GM21447 (cell line): ENCODE measurements around the gene XPO6.

Experiments used
- ATAC-seq: cut with Tn5 transposase; IDR thresholded peaks from one replicate; pipeline ENCODE4 v1.9.1; 2021; ENCODE audit not compliant: unreplicated experiment

Gene XPO6

DNA sequence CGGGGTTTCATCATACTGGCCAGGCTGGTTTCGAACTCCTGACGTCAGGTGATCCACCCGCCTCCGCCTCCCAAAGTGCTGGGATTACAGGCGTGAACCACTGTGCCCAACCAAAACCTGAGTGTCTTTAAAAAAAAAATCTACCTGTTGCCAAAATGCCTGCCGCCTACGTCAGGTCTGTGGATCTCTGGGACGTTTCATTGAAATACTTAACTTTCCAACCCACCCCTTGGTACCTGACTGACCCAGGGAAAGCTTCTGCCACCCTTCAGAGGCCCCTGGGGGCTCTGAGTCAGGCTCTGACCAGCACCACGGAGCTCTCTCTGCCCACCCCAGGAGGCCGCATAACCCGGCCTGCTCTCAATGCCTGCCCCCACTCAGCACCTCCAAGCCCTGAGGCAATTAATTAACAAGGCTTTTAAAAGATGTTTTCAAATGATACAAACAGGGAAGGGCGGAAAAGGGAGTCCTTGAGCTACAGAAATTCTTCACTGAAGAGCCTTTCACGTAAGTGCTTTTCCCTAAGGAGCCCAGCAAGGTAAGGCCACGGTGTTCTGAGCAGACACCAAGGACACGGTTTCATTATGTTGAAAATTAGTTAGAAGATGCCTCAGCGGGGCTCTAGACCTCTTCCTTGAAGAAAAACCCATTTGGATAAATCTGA, 118.9 kb downstream of the XPO6 start:
- ATAC-seq, result no peak

DNA sequence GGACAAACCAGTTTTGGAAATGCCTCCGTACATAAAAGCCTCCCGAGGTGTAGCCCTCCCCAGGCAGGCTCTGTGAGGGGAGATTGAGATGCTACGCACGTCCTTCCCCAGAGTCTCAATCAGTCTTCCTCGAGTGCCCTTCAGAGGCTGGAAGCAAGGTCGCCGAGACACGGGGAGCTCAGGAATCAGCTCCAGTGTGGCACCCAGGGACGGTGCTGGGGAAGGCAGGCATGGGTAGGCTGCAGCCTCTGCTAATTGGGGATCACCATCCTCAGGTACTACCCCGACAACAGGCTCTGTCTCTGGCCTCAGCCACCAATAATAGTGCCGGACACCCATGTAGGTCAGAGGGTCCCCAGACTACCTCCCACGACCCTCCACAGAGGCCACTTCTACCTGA, 120.1 kb downstream of the XPO6 start:
- no peak for ATAC-seq

DNA sequence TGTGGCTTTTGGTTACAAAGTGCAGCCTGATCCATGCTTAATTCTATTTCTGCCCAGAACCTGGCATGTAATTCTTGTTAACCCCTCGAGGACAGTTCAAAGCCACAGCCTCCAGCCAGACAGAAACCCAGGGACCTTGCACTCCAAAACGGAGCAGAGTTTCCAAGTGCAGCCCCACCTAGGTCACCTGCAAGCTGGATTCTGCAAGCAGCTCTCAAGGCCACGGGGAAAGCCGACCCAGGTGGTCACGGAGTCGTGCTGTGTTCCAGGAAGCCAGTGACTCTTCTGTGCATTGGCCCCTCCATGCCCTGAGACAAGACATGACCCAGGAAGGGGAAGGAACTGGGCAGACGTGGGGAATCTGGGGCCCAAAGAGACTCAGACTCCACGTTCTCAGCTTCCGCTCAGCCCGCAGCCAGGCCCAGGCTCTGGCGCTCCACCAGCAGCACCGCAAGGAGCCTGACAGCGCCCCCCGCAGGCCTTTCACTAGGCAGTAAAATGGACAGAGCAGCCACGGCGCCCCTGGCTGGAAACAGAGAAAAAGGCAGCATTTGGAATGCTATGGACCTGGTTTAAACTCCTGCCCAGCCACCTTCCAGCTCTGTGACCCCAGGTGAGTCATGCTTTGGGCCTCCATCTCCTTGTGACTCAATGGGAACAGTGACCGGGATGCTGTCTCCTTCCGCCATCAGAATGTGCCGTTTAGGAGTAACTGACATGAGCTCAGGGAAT, 121.0 kb downstream of the XPO6 start:
- ATAC-seq, result no peak

DNA sequence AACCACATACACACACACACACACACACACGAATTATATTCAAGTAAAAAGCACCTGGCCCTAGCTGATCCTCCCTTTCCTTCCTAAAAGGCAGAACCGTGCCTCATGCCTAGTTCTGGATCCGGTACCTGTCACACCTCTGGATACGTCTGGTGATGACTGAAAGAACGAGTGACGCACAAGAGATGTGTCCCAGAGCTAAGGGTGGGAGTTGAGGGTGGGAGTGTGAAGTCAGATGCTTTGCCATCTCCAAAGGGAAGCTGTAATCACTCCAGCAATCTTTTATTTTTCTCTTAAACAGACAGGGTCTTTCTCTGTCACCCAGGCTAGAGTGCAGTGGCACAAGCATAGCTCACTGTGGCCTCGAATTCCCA, 121.8 kb downstream of the XPO6 start:
- no peak for ATAC-seq

DNA sequence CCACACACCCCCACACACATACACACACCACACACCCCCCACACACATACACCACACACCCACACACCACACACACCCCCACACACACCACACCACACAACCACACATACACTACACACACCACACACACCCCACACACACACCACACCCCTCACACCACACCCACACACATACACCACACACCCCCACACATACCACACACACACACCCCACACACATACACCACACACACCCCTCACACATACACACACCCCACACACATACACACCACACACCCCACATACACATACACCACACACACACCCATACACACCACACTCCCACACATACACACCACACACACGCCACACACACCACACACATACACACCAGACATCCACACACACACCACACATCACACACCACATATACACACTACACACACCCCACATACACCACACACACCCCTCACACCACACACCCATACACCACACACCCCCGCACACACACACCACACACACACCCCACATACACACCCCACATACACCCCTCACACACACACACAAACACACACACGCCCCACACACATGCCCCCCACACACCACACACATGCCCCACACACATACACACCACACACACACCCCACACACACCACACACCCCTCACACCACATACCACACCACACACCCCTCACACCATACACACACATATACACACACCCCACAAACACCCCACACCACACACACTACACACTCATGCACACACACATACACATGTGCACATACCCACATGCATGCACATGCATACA, 122.4 kb downstream of the XPO6 start:
- ATAC-seq, result no peak

DNA sequence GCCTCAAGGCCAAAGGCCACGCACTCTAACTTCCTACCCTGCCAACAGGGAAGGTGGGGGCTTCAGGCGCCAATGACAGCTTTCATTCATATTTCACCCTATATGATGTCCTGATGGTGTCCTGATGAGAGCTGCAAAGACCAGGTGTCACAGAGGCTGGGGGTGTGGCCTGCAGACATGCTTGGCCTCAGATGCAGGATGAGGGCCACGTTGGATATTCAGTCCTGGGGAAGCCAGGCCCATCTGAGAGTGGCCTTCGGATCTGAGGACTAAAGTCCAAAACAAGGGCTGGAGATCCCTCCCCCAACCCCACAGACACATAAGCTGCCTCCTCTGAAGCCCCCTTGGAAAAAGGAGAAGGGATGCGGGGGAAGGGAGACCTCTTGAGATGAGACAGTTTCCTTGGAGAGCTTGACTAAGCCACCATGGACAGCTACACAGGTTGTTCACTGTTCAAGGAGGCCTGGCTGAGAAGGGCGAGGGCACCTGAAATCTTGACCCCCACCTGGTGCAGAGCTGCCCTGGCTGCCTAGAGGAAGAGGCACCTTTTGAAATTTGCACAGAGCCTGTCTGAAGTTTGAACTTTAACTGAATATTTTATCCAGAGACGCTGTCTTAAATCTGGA, 124.0 kb downstream of the XPO6 start:
- no peak for ATAC-seq

DNA sequence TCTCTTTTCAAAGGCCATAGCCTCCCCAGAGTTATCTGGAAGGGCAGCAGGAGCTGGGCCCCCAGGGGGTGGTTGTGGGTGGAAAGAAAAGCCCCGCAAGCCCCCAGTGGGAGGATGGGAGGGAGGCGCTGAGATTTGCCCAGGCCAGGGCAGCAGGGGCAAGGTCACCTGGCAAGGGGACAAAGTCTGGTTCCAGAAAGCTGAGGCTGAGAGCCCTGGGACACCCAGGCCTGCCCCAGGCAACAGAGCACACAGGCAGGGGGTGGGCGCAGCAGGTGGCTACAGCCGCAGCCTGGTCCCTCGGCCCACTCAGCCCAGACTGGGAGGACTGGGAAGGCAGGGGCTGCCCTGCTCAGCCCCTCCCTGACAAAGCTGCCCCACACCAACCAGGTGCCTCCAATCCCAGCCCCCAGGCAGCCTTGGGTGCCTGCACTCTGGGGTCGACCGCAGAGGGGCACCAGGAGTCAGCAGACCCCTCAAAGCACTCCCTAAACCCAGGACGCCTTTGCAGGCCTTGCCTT, 124.6 kb downstream of the XPO6 start:
- ATAC-seq, result no peak

DNA sequence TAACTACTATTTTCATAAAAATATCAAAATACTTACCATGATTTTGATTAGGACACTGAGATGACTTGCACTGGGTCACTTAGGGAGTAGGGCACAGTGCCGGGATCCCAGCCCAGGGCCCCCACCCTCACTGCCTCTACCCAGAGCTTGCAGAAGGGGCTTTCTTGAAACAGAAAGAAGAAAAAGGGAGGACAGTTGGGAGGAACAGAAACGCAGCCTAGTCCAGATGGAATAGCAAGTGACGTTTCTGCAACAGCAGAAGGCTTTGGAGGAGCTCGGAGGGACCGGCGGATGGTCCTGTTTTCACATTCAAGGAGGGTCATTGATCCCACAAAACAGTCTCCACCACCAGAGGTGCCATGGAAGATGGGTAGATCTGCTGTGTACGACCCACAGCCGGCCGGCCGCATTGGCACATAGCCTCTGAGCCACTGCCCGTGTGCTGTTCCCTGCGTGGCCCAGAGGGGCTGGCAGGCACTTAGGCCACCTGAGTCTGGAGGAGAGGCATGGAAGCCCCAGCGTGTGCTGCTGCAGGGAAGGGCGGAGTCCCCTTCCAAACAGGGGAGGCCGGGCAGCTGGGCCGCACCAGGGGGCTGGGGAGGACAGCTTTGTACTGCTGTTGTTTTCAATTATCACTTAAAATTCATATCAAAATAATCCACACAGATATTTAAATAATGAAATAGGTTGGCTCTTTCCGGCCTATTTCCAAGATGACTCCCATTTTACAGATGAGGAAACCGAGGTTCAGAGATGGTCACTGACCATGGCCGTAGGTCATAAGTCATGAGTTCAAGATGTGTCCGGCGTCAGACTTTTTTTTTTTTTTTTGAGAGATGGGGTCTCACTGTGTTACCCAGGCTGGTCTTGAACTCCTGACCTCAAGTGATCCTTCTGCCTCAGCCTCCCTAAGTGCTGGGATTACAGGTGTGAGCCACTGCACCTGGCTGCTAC, 125.3 kb downstream of the XPO6 start:
- ATAC-seq, result no peak

DNA sequence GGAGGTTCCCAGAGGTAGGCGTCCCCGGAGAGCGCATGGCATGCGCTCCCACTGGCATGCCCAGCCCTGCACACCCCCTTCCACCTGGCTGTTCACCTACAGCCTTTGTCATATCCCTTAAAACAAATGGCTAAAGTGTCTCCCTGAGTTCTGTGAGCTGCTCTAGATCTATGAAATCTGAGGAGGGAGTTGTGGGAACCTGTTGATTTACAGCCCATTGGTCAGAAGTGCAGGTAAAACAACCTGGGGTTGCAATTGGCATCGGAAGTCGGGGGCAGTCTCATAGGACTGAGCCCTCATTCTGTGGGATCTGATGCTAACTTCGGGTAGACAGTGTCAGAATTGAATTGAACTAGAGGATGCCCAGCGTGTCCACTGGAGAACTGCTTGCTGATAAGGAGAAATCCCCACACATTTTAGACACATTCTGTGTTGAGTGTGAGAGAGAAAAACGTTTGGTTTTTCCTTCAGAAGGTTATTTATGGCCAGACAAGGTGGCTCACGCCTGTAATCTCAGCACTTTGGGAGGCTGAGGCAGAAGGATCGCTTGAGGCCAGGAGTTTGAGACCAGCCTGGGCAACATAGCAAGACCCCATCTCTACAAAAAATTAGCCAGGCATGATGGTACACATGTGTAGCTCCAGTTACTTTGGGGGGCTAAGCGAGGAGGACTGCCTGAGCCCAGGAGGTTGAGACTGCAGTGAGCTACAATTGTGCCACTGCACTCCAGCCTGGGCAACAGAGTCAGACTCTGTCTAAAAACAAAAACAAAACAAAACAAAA, 126.2 kb downstream of the XPO6 start:
- ATAC-seq, result no peak

DNA sequence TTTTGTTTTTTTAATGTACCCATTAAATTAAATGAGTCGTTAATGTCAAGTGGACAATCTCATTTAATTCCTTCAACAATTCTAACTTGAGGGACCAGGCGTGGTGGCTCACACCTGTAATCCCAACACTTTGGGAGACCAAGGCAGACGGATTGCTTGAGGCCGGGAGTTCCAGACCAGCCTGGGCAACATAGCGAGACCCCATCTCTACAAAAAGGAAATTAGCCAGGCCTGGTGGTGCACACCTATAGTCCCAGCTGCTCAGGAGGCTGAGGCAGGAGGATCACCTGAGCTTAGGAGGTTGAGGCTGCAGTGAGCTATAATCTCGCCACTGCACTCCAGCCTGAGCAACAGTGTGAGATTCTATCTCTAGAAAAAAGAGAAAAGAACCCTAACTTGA, 127.6 kb downstream of the XPO6 start:
- ATAC-seq, result no peak

DNA sequence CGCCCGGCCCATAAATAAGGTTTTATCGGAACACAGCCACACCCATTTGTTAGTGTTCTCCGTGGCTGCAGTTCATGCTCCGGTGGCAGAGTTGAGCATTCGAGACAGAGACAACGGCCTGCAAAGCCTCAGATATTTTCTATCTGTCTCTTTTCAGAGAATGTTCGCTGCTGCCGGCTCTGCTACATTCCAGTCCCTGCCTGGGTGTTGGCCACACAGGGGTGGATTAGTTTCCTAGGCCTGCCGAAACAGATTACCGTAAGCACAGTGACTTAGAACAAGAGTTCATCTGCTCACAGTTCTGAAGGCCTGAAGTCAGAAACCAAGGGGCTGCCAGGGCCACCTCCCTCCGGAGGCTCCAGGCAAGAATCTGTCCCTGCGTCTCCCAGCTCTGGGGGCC, 129.1 kb downstream of the XPO6 start:
- ATAC-seq, result no peak

DNA sequence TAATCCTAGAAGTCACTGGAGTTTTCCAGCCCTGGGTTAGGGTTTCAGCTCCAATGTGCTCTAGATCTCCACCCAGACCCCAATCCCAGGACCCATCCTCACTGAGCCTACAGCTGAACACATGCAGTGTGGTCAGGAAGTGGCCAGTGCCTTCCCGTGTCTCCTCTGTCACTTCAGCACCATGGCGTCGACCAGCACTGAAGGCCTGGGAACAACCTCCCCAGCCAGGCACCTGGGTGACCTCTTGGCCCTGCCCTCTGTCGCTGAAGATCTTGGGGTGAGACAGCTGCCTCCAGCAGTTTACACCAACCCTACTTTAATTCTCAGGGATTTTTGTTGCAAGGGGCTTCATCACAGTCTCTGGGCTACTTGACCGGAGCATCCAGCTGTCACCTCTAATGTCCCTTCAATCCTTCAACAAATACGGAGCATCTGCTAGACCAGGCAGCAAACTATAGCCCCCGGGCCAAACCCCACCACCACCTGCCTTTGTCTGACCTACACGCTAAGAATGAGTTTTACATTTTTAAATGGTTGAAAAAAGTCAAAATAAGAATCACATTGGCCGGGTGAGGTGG, 130.3 kb downstream of the XPO6 start:
- no peak for ATAC-seq

DNA sequence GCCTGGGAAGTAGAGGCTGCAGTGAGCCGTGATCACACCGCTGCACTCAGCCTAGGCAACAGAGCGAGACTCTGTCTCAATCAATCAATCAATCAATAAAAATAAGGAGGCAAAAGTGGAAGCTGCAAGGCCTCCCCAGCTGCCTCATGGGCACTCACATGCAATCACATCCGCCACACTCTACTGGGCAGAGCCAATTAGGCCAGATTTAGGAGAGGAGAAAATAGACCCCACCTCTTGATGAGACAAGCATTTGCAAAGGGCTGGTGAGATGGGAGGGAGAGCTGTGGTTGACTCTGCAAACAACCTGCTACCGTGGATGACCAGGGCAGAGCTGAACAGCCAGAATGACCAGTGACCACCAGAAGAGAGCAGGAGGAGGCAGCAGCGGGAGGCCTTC, 133.5 kb downstream of the XPO6 start:
- ATAC-seq, result no peak

DNA sequence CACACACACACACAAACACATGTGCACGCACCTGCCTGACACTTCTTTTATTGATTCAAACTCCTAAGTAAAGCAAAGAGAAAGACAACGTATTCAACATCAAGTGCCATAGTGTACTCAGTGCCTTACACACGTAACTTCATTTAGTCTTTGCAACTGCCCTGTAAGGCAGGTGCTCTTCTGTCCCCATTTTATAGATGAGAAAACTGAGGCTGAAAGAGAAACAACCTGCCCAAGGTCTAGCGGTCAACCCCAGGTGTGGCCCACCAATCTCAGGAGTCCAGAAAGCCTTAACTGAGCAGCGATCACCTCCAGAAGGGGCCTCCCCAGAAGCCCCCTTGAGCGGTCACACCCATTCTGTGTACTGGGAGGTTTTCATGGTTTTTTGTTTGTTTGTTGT, 137.9 kb downstream of the XPO6 start:
- ATAC-seq, result no peak

DNA sequence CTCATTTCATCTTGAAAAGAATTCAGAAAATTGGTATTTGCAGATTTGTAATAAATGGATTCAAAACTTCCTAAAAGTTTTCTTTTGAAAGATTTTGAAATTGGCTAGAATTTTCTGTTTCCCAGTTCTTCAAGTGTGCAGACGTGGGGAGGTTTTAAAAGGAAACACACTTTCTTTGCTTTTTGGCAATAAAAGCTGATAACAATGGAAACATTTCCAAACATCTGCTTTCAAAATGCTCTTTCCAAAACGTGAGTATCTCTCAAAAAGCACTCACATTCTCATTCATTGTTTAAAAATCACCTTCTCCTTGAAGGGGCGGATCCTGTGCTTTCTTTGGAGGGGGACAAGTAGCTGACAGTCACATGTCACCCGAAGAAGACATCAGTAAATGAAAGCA, 139.7 kb downstream of the XPO6 start:
- ATAC-seq, result no peak

DNA sequence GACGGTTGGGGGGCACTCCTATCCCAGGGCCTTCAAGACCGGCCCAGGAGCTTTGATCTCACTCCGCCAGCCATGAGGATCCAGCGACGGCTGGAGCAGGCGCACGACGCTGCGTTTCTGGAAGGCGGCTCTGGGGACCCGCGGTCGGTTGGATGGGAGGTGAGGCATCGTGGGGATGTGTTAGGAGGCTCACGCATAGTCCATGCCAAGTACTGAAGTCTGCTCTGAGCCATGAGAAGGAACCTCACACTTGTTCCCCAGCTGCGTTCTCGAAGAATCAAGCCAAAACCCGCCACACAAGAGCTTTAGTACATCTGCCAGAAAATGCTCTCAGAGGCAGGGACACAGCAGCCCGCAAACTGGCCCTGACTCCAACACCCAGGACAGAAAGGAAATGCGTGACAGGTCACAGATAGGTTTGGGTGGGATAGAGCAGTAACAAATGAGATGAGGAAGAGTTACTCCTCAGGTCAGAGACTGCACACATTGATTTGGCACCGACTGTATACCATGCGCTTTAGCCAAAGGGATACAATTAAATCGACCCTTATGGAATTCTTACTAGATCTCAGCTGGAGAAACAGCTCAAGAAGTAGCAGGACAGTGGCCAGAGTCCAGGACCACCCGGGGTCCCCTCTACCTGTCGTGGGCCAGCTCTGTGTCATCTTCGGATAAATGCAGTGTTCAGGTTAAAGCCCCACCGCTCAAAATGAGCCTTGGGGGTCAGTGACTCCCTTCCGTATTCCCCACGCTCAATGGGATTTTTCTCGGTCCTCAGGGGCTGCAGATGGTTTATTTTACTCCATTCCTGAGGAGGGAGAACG, 141.6 kb downstream of the XPO6 start:
- no peak for ATAC-seq

DNA sequence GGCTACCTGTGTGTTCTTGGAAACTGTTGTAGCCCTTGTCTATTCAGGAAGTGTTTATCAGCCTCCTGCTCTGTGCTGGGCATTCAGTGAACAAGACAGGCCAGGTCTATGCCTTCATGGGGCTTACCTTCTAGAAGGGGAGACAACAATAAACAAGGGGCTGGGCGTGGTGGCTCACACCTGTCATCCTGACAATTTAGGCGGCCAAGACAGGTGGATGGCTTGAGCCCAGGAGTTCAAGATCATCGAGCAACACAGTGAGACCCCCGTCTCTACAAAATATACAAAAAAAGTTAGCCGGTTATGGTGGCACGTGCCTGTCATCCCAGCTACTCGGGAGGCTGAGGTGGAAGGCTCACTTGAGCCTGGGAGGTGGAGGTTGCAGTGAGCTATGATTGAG, 142.8 kb downstream of the XPO6 start:
- ATAC-seq, result no peak

DNA sequence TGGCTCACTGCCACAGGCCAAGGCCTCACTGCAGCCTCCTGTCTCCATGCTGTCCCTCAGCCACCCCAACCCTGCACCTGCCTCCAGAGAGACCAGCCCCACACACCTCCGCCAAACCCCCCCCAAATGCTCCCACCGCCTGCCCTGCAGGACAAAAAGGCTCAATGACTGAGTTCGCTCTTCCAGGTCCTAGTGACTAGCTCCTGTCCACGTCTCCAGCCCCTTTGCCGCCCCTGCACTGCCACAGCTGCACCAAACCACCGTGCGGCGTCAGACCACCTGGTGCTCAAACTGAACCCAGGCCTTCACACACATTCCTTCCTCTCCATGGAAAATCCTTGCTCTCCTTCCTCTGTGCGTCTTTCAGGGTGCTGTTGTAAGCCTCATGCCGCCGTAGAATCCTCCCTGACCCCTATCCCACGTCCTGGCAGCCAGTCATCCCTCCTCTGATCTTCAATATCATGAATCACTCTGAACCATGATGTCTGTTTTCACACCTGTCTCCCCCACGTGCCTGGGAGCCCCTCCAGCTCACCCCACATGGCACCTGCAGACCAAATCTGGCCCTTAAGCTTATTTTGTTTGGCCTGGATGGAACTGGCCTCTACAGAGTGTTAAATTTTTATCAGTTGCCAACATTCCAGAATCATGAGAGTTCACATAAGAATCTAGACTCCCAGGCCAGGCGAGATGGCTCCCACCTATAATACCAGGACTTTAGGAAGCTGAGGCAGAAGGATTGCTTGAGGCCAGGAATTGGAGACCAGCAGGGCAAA, 144.0 kb downstream of the XPO6 start:
- no peak for ATAC-seq
